Spleen (tissue), 11 donors: ENCODE measurements around the gene JAZF1. TPM values are rescaled to one million over a fixed set of nuclear protein-coding genes. Genes with fewer than 3 reads are reported as not detected.

ENCODE experiments used
- DNase-seq: peaks from one replicate; pipeline ENCODE4 v3.0.0-alpha.2; 2020
- H3K27ac ChIP-seq, 8 donors: fragments of 200-600 bp; sonication (generic) in 7 of 8; 1 replicate in 4 of 8; 2 replicates in 4 of 8; pipeline versions ENCODE4 v1.5.0 to v1.8.0; 2016 to 2021; ENCODE audit warnings: inconsistent platforms in 4 of 8, mild to moderate bottlenecking in 4 of 8, moderate library complexity in 1 of 8
- H3K27me3 ChIP-seq, 7 donors: fragments of 200-600 bp; sonication (generic) in 6 of 7; replicated peaks in 1 of 7; 1 replicate in 4 of 7; 2 replicates in 3 of 7; pipeline versions ENCODE4 v1.5.0 to v1.8.0; 2016 to 2021; ENCODE audit warnings: inconsistent platforms in 3 of 7, mild to moderate bottlenecking in 1 of 7
- H3K36me3 ChIP-seq, 6 donors: fragments of 200-600 bp; sonication (generic) in 5 of 6; 1 replicate in 4 of 6; 2 replicates in 2 of 6; pipeline versions ENCODE4 v1.5.0 to v1.8.0; 2016 to 2021; ENCODE audit warnings: inconsistent platforms in 2 of 6
- H3K4me1 ChIP-seq, 6 donors: fragments of 200-600 bp; sonication (generic) in 5 of 6; 1 replicate in 3 of 6; 2 replicates in 3 of 6; pipeline versions ENCODE4 v1.5.0 to v1.8.0; 2016 to 2021; ENCODE audit warnings: inconsistent platforms in 3 of 6
- H3K4me3 ChIP-seq, 8 donors: fragments of 200-600 bp; sonication (generic) in 7 of 8; 1 replicate in 4 of 8; 2 replicates in 4 of 8; pipeline versions ENCODE4 v1.5.0 to v1.8.0; 2016 to 2021; ENCODE audit warnings: inconsistent platforms in 4 of 8, mild to moderate bottlenecking in 4 of 8, moderate library complexity in 2 of 8
- H3K9me3 ChIP-seq, 8 donors: fragments of 200-600 bp; sonication (generic) in 7 of 8; 1 replicate in 4 of 8; 2 replicates in 4 of 8; pipeline versions ENCODE4 v1.5.0 to v1.8.0; 2016 to 2021; ENCODE audit warnings: inconsistent platforms in 4 of 8
- CTCF ChIP-seq, 11 experiments: fragments of 200-600 bp in 7 of 11; fragments of 450-650 bp in 4 of 11; sonication (generic) in 4 of 11; IDR thresholded peaks in 8 of 11; conservative IDR thresholded peaks in 3 of 11; 1 replicate in 7 of 11; 2 replicates in 4 of 11; pipeline versions ENCODE4 v1.4.0 to v1.8.0; 2016 to 2021; ENCODE audit warnings: antibody characterized with exemption in 11 of 11, inconsistent platforms in 4 of 11, mild to moderate bottlenecking in 1 of 11
- POLR2A ChIP-seq, 3 donors: fragments of 450-650 bp; IDR thresholded peaks; one replicate each; pipeline ENCODE4 v1.5.1; 2017; ENCODE audit warnings: antibody characterized with exemption in 3 of 3, mild to moderate bottlenecking in 1 of 3
- POLR2AphosphoS5 ChIP-seq, 3 donors: sonication (generic); formaldehyde crosslinking; IDR thresholded peaks; one replicate each; pipeline ENCODE4 v1.5.1; 2017; ENCODE audit warnings: antibody characterized with exemption in 3 of 3
- WGBS, 5 donors: extraction: QIAGEN DNeasy Blood & Tissue Kit in 3 of 5; methylation state at CpG; one replicate each; pipeline versions ENCODE4 v1.1.5 to v1.1.7; 2013 to 2018; 5-methylcytosine and 5-hydroxymethylcytosine counted together
- intact Hi-C: fragments of 100-400 bp; cut with DNase I; formaldehyde crosslinking; loops from one replicate; pipeline ENCODE4 v1.15.0; 2023; ENCODE audit warnings: low total_unique reads
- polyA plus RNA-seq, 3 donors: library from polyadenylated mRNA; stranded (reverse); fragments of 200-250 nt; gene quantifications; one replicate each; pipeline ENCODE4 v1.2.1, GENCODE V29; 2013
- total RNA-seq, 7 donors: library from RNA; depleted of rRNA in 3 of 7; stranded (reverse); fragments of >200 nt in 3 of 7; fragmentation: NEBNext Ultra II Directional in 4 of 7; extraction: Animal tissue kit (Norgen Biotek cat#: 25700) in 4 of 7; gene quantifications; one replicate each; pipeline versions ENCODE4 v1.1.0 to v1.2.1, GENCODE V29; 2016 to 2021
- donor health status: healthy with polysubstance abuse.
- donor health status: DM: no; HTN: no; CAD: no; lungs with moderate emphysema.
- donor health status: DM: no; HTN: no; CAD: no.
- donor health status: Bipolar disorder and iron deficiency.
- donor health status: healthy.
- donor health status: DM: no; HTN: no; CAD: no.
- donor health status: DM: yes; HTN: yes; CAD: no.

Gene JAZF1
- total and polyA plus RNA-seq, 10 donors, result 13.5 to 33.8 (median 24.7) TPM

- H3K27me3 ChIP-seq, result no peaks in the 10 kb centered on the region
- no peak overlapping the region for H3K4me3 ChIP-seq
- intact Hi-C loops, result loop anchor here (10.0 kb wide), 1 partner anchor 826 kb away; no protein-coding TSS in a partner anchor
- peaks cover 0 to 25% (median 8%) of the 10 kb centered on the region in 6 donors for H3K4me1 ChIP-seq
- WGBS, 5 donors, result 15 to 22% (median 19%) methylated on average over 12 of the region's 12 CpGs
- TF ChIP-seq CTCF (IDR thresholded peaks at IDR 0.05 in 8 of 11, conservative IDR thresholded peaks at IDR 0.05 in 3 of 11) (peak; percentile 47 to 87 (median 76)), POLR2AphosphoS5 (IDR thresholded peaks at IDR 0.05) (peak in 1 of 3 donors; percentile 38), POLR2A (IDR thresholded peaks at IDR 0.05) (no peak)
- H3K27ac ChIP-seq, result no peak overlapping the region
- H3K9me3 ChIP-seq, result no peaks in the 10 kb centered on the region
- no peak for DNase-seq
- peaks cover 0 to 30% (median 1%) of the 10 kb centered on the region in 6 donors for H3K36me3 ChIP-seq
Measured at GRCh38 chr7:28020302-28020940, 160.2 kb downstream of the JAZF1 start.

- Histone ChIP-seq H3K36me3 (peaks cover 0 to 42% (median 1%) of the 10 kb centered on the region in 6 donors), H3K4me3 (no peak overlapping the region), H3K9me3 (peaks cover 0 to 13% (median 0%) of the 10 kb centered on the region in 8 donors), H3K4me1 (peaks cover 0 to 18% (median 8%) of the 10 kb centered on the region in 6 donors), H3K27me3 (no peaks in the 10 kb centered on the region), H3K27ac (no peak overlapping the region)
- TF ChIP-seq POLR2A (IDR thresholded peaks at IDR 0.05) (no peak), CTCF (IDR thresholded peaks at IDR 0.05 in 8 of 11, conservative IDR thresholded peaks at IDR 0.05 in 3 of 11) (no peak), POLR2AphosphoS5 (IDR thresholded peaks at IDR 0.05) (no peak)
- WGBS, 5 donors, result 95 to 97% (median 95%) methylated on average over 8 of the region's 8 CpGs
- DNase-seq, result no peak
- intact Hi-C loops, result no loop called here
Measured at GRCh38 chr7:28018856-28019465, 161.6 kb downstream of the JAZF1 start.

- Histone ChIP-seq H3K27me3 (no peaks in the 10 kb centered on the region), H3K4me3 (no peak overlapping the region), H3K27ac (no peak overlapping the region), H3K4me1 (peaks cover 0 to 18% (median 8%) of the 10 kb centered on the region in 6 donors), H3K9me3 (peaks cover 0 to 13% (median 0%) of the 10 kb centered on the region in 8 donors), H3K36me3 (peaks cover 0 to 42% (median 1%) of the 10 kb centered on the region in 6 donors)
- intact Hi-C loops, result no loop called here
- TF ChIP-seq POLR2A (IDR thresholded peaks at IDR 0.05), result no peak
- no peak for TF ChIP-seq CTCF (IDR thresholded peaks at IDR 0.05 in 8 of 11, conservative IDR thresholded peaks at IDR 0.05 in 3 of 11)
- TF ChIP-seq POLR2AphosphoS5 (IDR thresholded peaks at IDR 0.05), result no peak
- 90 to 99% (median 94%) methylated on average over 5 of the region's 5 CpGs for WGBS, 5 donors
- DNase-seq, result no peak
Measured at GRCh38 chr7:28018446-28018845, 162.1 kb downstream of the JAZF1 start.

GRCh38 chr7:28018020-28018419 lies 162.6 kb downstream of the JAZF1 start:
- Histone ChIP-seq H3K4me3 (no peak overlapping the region), H3K9me3 (peaks cover 0 to 13% (median 0%) of the 10 kb centered on the region in 8 donors), H3K4me1 (peaks cover 0 to 18% (median 8%) of the 10 kb centered on the region in 6 donors), H3K36me3 (peaks cover 0 to 42% (median 1%) of the 10 kb centered on the region in 6 donors), H3K27me3 (no peaks in the 10 kb centered on the region), H3K27ac (no peak overlapping the region)
- 82 to 88% (median 84%) methylated on average over 7 of the region's 7 CpGs for WGBS, 5 donors
- no peak for DNase-seq
- intact Hi-C loops, result no loop called here
- TF ChIP-seq CTCF (IDR thresholded peaks at IDR 0.05 in 8 of 11, conservative IDR thresholded peaks at IDR 0.05 in 3 of 11), result no peak
- TF ChIP-seq POLR2A (IDR thresholded peaks at IDR 0.05), result no peak
- TF ChIP-seq POLR2AphosphoS5 (IDR thresholded peaks at IDR 0.05), result no peak
